ENCODE data around the gene PSMA8.
A peak's percentile ranks its signal among the peaks of the same experiment; 100 is the strongest.
"Not testable (repeated sequence)": the region's sequence is repeated elsewhere in the genome, so short reads cannot be mapped to it uniquely, and the experiment has no call there.

The PSMA8 gene

GRCh38 chr18:26133652-26134051 lies at the start of gene PSMA8:
Gene PSMA8 (plus strand): TSS chr18:26133869. CDS start chr18:26133966, 97 bp downstream.
- peak; percentile 6 for DNase-seq

- no peak for DNase-seq
Observed at GRCh38 chr18:26085056-26085455, 48.6 kb upstream of the PSMA8 start.

GRCh38 chr18:26086959-26087358 lies 46.7 kb upstream of the PSMA8 start:
- DNase-seq = no peak

GRCh38 chr18:26088487-26088886 lies 45.2 kb upstream of the PSMA8 start:
- no peak for DNase-seq

- DNase-seq = no peak
Observed at GRCh38 chr18:26089293-26090129, 44.2 kb upstream of the PSMA8 start.

GRCh38 chr18:26090130-26091046 lies 43.3 kb upstream of the PSMA8 start, which contains the start of gene SS18:
Gene SS18 (minus strand): TSS chr18:26090613. CDS start chr18:26090569, 44 bp downstream.
- peak; percentile 96 for DNase-seq

GRCh38 chr18:26091047-26091630 lies 42.5 kb upstream of the PSMA8 start:
- DNase-seq = peak; percentile 95

- no peak for DNase-seq
Observed at GRCh38 chr18:26096852-26097251, 36.8 kb upstream of the PSMA8 start.

- DNase-seq = no peak
Observed at GRCh38 chr18:26097563-26097962, 36.1 kb upstream of the PSMA8 start.

- no peak for DNase-seq
Observed at GRCh38 chr18:26103579-26103978, 30.1 kb upstream of the PSMA8 start.

- no peak for DNase-seq
Observed at GRCh38 chr18:26104035-26104434, 29.6 kb upstream of the PSMA8 start.

- no peak for DNase-seq
Observed at GRCh38 chr18:26119246-26119645, 14.4 kb upstream of the PSMA8 start.

- no peak for DNase-seq
Observed at GRCh38 chr18:26121476-26121875, 12.2 kb upstream of the PSMA8 start.

- not testable (repeated sequence) for DNase-seq
Observed at GRCh38 chr18:26121994-26122393, 11.7 kb upstream of the PSMA8 start.

GRCh38 chr18:26127786-26128185 lies 5.9 kb upstream of the PSMA8 start:
- DNase-seq = no peak

GRCh38 chr18:26128192-26128591 lies 5.5 kb upstream of the PSMA8 start:
- not testable (repeated sequence) for DNase-seq

- no peak for DNase-seq
Observed at GRCh38 chr18:26134107-26134506, 438 bp downstream of the PSMA8 start.

GRCh38 chr18:26135548-26135947 lies 1.9 kb downstream of the PSMA8 start:
- no peak for DNase-seq

GRCh38 chr18:26157326-26157725 lies 23.7 kb downstream of the PSMA8 start:
- no peak for DNase-seq

- DNase-seq = no peak
Observed at GRCh38 chr18:26159353-26159752, 25.7 kb downstream of the PSMA8 start.

GRCh38 chr18:26164571-26164970 lies 30.9 kb downstream of the PSMA8 start:
- no peak for DNase-seq

GRCh38 chr18:26167592-26167991 lies 33.9 kb downstream of the PSMA8 start:
- not testable (repeated sequence) for DNase-seq

GRCh38 chr18:26175481-26175880 lies 41.8 kb downstream of the PSMA8 start:
- no peak for DNase-seq

All from retina (tissue), 1 donor.